GM12878 (cell line): Measurements from ENCODE around the gene MYCBP. TPM values are rescaled to one million over a fixed set of nuclear protein-coding genes. Genes with fewer than 3 reads are reported as not detected.

Source experiments
- ATAC-seq: fragments of 200-7000 bp; cut with Tn5 transposase; 3 replicates; pipeline ENCODE4 v1.9.1; 2020; ENCODE audit warnings: mild to moderate bottlenecking, moderate library complexity
- BruUV-seq: library from RNA; stranded (reverse); fragments of 400-500 nt; replicated peaks from 2 replicates; lab custom pipeline; 2021; lab: Mats Ljungman, UMichigan
- CTCF ChIA-PET: fragments of 300-600 bp; sonication (Branson Sonifier 250); formaldehyde crosslinking; extraction: SDS; loops from one replicate; lab custom pipeline; 2021; ENCODE audit warnings: inconsistent platforms; lab: Yijun Ruan, JAX
- POLR2A ChIA-PET: fragments of 350-600 bp; formaldehyde crosslinking; extraction: SDS; loops from one replicate; lab custom pipeline; 2021; ENCODE audit warnings: inconsistent platforms; lab: Charles Lee
- RAD21 ChIA-PET: fragments of 300-600 bp; sonication (Branson Sonifier 250); formaldehyde crosslinking; loops from one replicate; lab custom pipeline; 2023; ENCODE audit warnings: antibody characterized with exemption; ENCODE audit not compliant: unreplicated experiment; lab: Charles Lee
- SMC1A ChIA-PET: fragments of 300-600 bp; sonication (Branson Sonifier 250); formaldehyde crosslinking; loops from one replicate; lab custom pipeline; 2023; ENCODE audit not compliant: unreplicated experiment, uncharacterized antibody; lab: Charles Lee
- DNase-seq: peaks from one replicate; pipeline ENCODE4 v3.0.0-alpha.2; 2011; ENCODE audit warnings: low read depth, low spot score
- FAIRE-seq: peaks from 3 replicates; lab custom pipeline; 2011; peaks lifted over from hg19 to GRCh38; lab: Jason Lieb, UNC
- H2AFZ ChIP-seq: 2 replicates; pipeline ENCODE4 v1.6.0; 2011; ENCODE audit warnings: low read depth, low read length, control low read depth; ENCODE audit not compliant: control insufficient read depth
- H3K27ac ChIP-seq: 2 replicates; pipeline ENCODE4 v1.5.1; 2011; ENCODE audit warnings: control low read depth; ENCODE audit not compliant: control insufficient read depth, insufficient read depth
- H3K27me3 ChIP-seq, 2 experiments: replicated peaks in 1 of 2; 2 replicates each; pipeline versions ENCODE4 v1.6.0 to v1.6.1; 2011; ENCODE audit warnings: low read length in 1 of 2; ENCODE audit not compliant: control insufficient read depth in 2 of 2, insufficient read depth in 2 of 2
- H3K36me3 ChIP-seq, 2 experiments: 2 replicates each; pipeline ENCODE4 v1.5.1; 2011; ENCODE audit warnings: low read length in 1 of 2; ENCODE audit not compliant: control insufficient read depth in 2 of 2, insufficient read depth in 2 of 2
- H3K4me1 ChIP-seq: 2 replicates; pipeline ENCODE4 v1.6.1; 2011; ENCODE audit warnings: mild to moderate bottlenecking, low read length, moderate library complexity, mixed read lengths; ENCODE audit not compliant: control insufficient read depth, insufficient read depth
- H3K4me2 ChIP-seq: 2 replicates; pipeline ENCODE4 v1.6.0; 2011; ENCODE audit warnings: control low read depth; ENCODE audit not compliant: control insufficient read depth, insufficient read depth
- H3K4me3 ChIP-seq: fragments of 200-600 bp; sonication (generic); 2 replicates; pipeline ENCODE4 v1.5.1; 2016
- H3K79me2 ChIP-seq: 2 replicates; pipeline ENCODE4 v1.6.0; 2011; ENCODE audit warnings: low read length; ENCODE audit not compliant: control insufficient read depth, insufficient read depth
- H3K9ac ChIP-seq: 2 replicates; pipeline ENCODE4 v1.8.0; 2011; ENCODE audit warnings: low read length, control low read depth, mixed read lengths; ENCODE audit not compliant: control insufficient read depth, insufficient read depth
- H3K9me3 ChIP-seq: replicated peaks from 3 replicates; pipeline ENCODE4 v1.5.1; 2011; ENCODE audit warnings: mild to moderate bottlenecking, low read length; ENCODE audit not compliant: control insufficient read depth, insufficient read depth
- H4K20me1 ChIP-seq: 2 replicates; pipeline ENCODE4 v1.6.0; 2011; ENCODE audit not compliant: control insufficient read depth, insufficient read depth
- CHD4 ChIP-seq: fragments of 200-600 bp; sonication (generic); IDR thresholded peaks from 2 replicates; pipeline ENCODE4 v1.6.1; 2016; ENCODE audit warnings: mild to moderate bottlenecking
- CTCF ChIP-seq, 3 experiments: IDR thresholded peaks in 2 of 3; conservative IDR thresholded peaks in 1 of 3; 2 replicates each; pipeline ENCODE4 v1.5.1; 2011; ENCODE audit warnings: low read depth in 3 of 3, low read length in 3 of 3, mild to moderate bottlenecking in 3 of 3, control low read depth in 2 of 3, moderate library complexity in 2 of 3, inconsistent platforms in 1 of 3, mixed read lengths in 1 of 3; ENCODE audit not compliant: control insufficient read depth in 2 of 3, insufficient read depth in 1 of 3; ENCODE audit errors: extremely low read depth in 1 of 3
- IKZF1 ChIP-seq: fragments of 450-650 bp; conservative IDR thresholded peaks from 2 replicates; pipeline ENCODE4 v1.6.1; 2017; ENCODE audit warnings: antibody characterized with exemption, mild to moderate bottlenecking
- MLLT1 ChIP-seq: fragments of 450-650 bp; IDR thresholded peaks from 2 replicates; pipeline ENCODE4 v1.6.1; 2016; ENCODE audit warnings: mild to moderate bottlenecking
- RCOR1 ChIP-seq: conservative IDR thresholded peaks from 2 replicates; pipeline ENCODE4 v1.6.1; 2012; ENCODE audit warnings: low read depth, low read length, improper control_type of control experiment
- SMC3 ChIP-seq: IDR thresholded peaks from 2 replicates; pipeline ENCODE4 v1.6.1; 2011; ENCODE audit warnings: low read length, improper control_type of control experiment, borderline replicate concordance
- TCF12 ChIP-seq: IDR thresholded peaks from 2 replicates; pipeline ENCODE4 v1.6.1; 2011; ENCODE audit warnings: low read depth, mild to moderate bottlenecking, low read length
- TCF3 ChIP-seq: IDR thresholded peaks from 2 replicates; pipeline ENCODE4 v1.6.1; 2012; ENCODE audit warnings: low read depth, mild to moderate bottlenecking, low read length, borderline replicate concordance; ENCODE audit not compliant: insufficient read depth
- ZNF217 ChIP-seq: fragments of 450-650 bp; IDR thresholded peaks from 2 replicates; pipeline ENCODE4 v1.6.1; 2017; ENCODE audit warnings: antibody characterized with exemption, mild to moderate bottlenecking
- WGBS: methylation state at CpG from one replicate; pipeline ENCODE4 v1.1.6; 2016; ENCODE audit warnings: low lambda C conversion rate; ENCODE audit not compliant: insufficient replicate concordance, insufficient coverage; ENCODE audit errors: missing lambda C conversion rate; 5-methylcytosine and 5-hydroxymethylcytosine counted together
- in situ Hi-C: fragments of 300-500 bp; cut with MboI; formaldehyde crosslinking; loops from 9 replicates; pipeline ENCODE4 v1.14.3; 2018; ENCODE audit warnings: mixed read lengths
- intact Hi-C: fragments of 100-400 bp; cut with micrococcal nuclease; formaldehyde crosslinking; loops from one replicate; pipeline ENCODE4 v1.14.2; 2022; ENCODE audit not compliant: unreplicated experiment
- polyA plus RNA-seq, 11 experiments: library from polyadenylated mRNA; depleted of rRNA in 4 of 11; unstranded in 6 of 11; stranded (reverse) in 5 of 11; fragments of >200 nt; fragmentation: Nextera tagmentation in 4 of 11; fragmentation: Illumina TruSeq in 1 of 11; extraction: Ambion mirVana in 4 of 11; extraction: Trizol in 1 of 11; gene quantifications; 1 replicate in 1 of 11; 2 replicates in 10 of 11; pipeline versions ENCODE4 v1.2.1 to v1.2.3, GENCODE V29; 2011 to 2016; ENCODE audit warnings: inconsistent platforms in 2 of 11, missing spikeins in 2 of 11, low read depth in 1 of 11
- total RNA-seq, 4 experiments: library from RNA; depleted of rRNA in 3 of 4; stranded (reverse); fragments of >200 nt in 3 of 4; fragmentation: Illumina TruSeq in 1 of 4; extraction: Trizol in 1 of 4; gene quantifications; 2 replicates each; pipeline versions ENCODE4 v1.2.1 to v1.2.3, GENCODE V29; 2013 to 2021
- TF ChIP-seq, protein P1 (sequence below): fragments of 450-650 bp; IDR thresholded peaks from 2 replicates; pipeline ENCODE4 v1.6.1; 2017; ENCODE audit warnings: mild to moderate bottlenecking, low read depth, inconsistent platforms; ENCODE audit not compliant: poor library complexity, severe bottlenecking
- TF ChIP-seq, protein P2 (sequence below): fragments of 450-650 bp; IDR thresholded peaks from 2 replicates; pipeline ENCODE4 v1.6.1; 2018; ENCODE audit warnings: borderline replicate concordance, mild to moderate bottlenecking; ENCODE audit not compliant: partially characterized antibody

The MYCBP gene
- total and polyA plus RNA-seq, 10 of the 15 experiments (the other 5 are each of a cell fraction or from before 2014, with no cell fraction given) = 26.1 to 210 (median 43.1) TPM

DNA sequence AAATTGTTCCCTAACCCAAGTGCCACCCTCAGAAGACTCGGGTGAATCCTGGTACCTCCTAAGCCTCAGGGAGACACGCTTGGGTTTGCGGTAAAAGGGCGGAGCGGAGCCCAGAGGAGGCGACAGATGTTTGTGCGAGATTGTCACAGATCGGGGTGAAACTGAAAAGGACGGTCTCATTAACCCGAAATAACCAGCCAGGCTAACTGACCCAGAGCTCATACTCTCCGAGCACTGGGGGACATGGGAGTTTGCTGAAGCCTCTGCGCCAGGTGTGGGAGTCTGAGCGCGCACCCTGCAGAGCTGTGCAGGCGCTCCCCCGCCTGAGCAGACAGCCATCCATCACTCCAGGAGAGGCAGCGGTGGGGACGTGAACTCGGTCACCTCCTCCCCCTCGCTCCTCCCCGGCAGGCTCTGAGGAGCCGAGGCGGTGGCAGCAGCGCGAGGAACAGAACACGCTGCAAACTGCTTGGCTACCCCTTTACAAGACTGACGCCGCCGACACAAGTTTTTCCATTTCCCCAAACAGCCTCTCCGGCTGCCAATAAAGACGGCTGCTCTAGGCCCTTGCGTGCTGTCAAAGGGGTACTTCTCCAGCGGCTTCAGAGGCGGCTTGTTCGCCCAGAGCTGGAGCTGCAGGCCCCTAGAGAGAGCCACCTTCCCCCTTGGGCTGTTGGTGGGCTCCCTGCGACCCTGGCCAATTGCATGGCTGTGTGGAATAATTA is 57.1 kb downstream of the MYCBP start:
- H3K4me1 ChIP-seq = peaks cover 11% of the 10 kb centered on the region
- in situ Hi-C loops = loop anchor here (5.0 kb wide), 1 partner anchor 789 kb away; no protein-coding TSS in a partner anchor
- 0 out of 6 replicates have a peak, but pooled peaks of 1 of the 3 experiments have one; percentile 7 for TF ChIP-seq CTCF (IDR thresholded peaks at IDR 0.05 in 2 of 3, conservative IDR thresholded peaks at IDR 0.05 in 1 of 3; ENCODE audit: control insufficient read depth in 2 of 3, extremely low read depth in 1 of 3, insufficient read depth in 1 of 3, low read depth in 3 of 3, low read length in 3 of 3)
- TF ChIP-seq SMC3 = peak; percentile 11; the same call in 1 of the 2 replicates
- TF ChIP-seq ZNF217 = no peak
- 0 out of 2 replicates have a peak, but pooled peaks have one; percentile 44 for TF ChIP-seq TCF3
- TF ChIP-seq, protein P1, sequence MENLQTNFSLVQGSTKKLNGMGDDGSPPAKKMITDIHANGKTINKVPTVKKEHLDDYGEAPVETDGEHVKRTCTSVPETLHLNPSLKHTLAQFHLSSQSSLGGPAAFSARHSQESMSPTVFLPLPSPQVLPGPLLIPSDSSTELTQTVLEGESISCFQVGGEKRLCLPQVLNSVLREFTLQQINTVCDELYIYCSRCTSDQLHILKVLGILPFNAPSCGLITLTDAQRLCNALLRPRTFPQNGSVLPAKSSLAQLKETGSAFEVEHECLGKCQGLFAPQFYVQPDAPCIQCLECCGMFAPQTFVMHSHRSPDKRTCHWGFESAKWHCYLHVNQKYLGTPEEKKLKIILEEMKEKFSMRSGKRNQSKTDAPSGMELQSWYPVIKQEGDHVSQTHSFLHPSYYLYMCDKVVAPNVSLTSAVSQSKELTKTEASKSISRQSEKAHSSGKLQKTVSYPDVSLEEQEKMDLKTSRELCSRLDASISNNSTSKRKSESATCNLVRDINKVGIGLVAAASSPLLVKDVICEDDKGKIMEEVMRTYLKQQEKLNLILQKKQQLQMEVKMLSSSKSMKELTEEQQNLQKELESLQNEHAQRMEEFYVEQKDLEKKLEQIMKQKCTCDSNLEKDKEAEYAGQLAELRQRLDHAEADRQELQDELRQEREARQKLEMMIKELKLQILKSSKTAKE = peak; percentile 37
- TF ChIP-seq IKZF1 = peak; percentile 58; the same call in 1 of the 2 replicates
- 0 out of 2 replicates have a peak, but pooled peaks have one; percentile 26 for TF ChIP-seq MLLT1
- no peak for TF ChIP-seq RCOR1
- TF ChIP-seq CHD4 = no peak
- TF ChIP-seq, protein P2, sequence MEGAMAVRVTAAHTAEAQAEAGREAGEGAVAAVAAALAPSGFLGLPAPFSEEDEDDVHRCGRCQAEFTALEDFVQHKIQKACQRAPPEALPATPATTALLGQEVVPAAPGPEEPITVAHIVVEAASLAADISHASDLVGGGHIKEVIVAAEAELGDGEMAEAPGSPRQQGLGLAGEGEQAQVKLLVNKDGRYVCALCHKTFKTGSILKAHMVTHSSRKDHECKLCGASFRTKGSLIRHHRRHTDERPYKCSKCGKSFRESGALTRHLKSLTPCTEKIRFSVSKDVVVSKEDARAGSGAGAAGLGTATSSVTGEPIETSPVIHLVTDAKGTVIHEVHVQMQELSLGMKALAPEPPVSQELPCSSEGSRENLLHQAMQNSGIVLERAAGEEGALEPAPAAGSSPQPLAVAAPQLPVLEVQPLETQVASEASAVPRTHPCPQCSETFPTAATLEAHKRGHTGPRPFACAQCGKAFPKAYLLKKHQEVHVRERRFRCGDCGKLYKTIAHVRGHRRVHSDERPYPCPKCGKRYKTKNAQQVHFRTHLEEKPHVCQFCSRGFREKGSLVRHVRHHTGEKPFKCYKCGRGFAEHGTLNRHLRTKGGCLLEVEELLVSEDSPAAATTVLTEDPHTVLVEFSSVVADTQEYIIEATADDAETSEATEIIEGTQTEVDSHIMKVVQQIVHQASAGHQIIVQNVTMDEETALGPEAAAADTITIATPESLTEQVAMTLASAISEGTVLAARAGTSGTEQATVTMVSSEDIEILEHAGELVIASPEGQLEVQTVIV = no peak
- TF ChIP-seq TCF12 = 0 out of 2 replicates have a peak, but pooled peaks have one; percentile 23

More for the DNA sequence above, 57.1 kb downstream of the MYCBP start:
- FAIRE-seq (peak; percentile 66), DNase-seq (peak; percentile 73), ATAC-seq (peak; percentile 88)
- Histone ChIP-seq H3K9ac (no peak overlapping the region), H4K20me1 (no peaks in the 10 kb centered on the region), H3K27me3 (no peaks in the 10 kb centered on the region), H3K4me3 (no peak overlapping the region), H3K27ac (no peak overlapping the region), H2AFZ (0 out of 2 replicates have a peak overlapping the region, but pooled peaks have one; percentile 16), H3K36me3 (no peaks in the 10 kb centered on the region), H3K79me2 (no peaks in the 10 kb centered on the region), H3K4me2 (peak overlapping the region; percentile 5; the same call in 1 of the 2 replicates), H3K9me3 (no peaks in the 10 kb centered on the region; the same call in 1 of the 3 replicates)
- CTCF ChIA-PET = interaction anchor here (0.9 to 1.5 kb wide), 5 partner anchors 17 to 765 kb away, joined by 3 to 5 read pairs (median 3); no protein-coding TSS in a partner anchor
- 4% methylated on average over 36 of the region's 36 CpGs for WGBS
- no TSS peak for BruUV-seq
- SMC1A ChIA-PET = interaction anchor here (0.9 to 2.1 kb wide), 5 partner anchors 257 to 786 kb away, joined by 3 to 5 read pairs (median 4); no protein-coding TSS in a partner anchor
- intact Hi-C loops = loop anchor here (5.0 kb wide), 2 partner anchors 209 to 774 kb away; no protein-coding TSS in a partner anchor
- RAD21 ChIA-PET = interaction anchor here (1.0 to 1.6 kb wide), 6 partner anchors 19 to 789 kb away, joined by 3 to 5 read pairs (median 4); no protein-coding TSS in a partner anchor
- POLR2A ChIA-PET = no interaction called here
